Activated CD8-positive, alpha-beta T cell treated with anti-CD3 and anti-CD28 coated beads for 36 hours (primary cell): ENCODE data around the gene MKNK2. TPM values are rescaled to one million over a fixed set of nuclear protein-coding genes. Genes with fewer than 3 reads are reported as not detected.

Experiments used
- ATAC-seq: fragments of 200-7000 bp; cut with Tn5 transposase; one replicate; pipeline ENCODE4 v1.10.0; 2021; ENCODE audit warnings: mild to moderate bottlenecking, moderate library complexity
- CTCF ChIA-PET: fragments of 350-600 bp; sonication (Branson Sonifier 250); formaldehyde crosslinking; loops from one replicate; lab custom pipeline; 2021; ENCODE audit warnings: antibody characterized with exemption; lab: Charles Lee
- POLR2A ChIA-PET: fragments of 350-600 bp; sonication (Branson Sonifier 250); formaldehyde crosslinking; loops from one replicate; lab custom pipeline; 2021; ENCODE audit warnings: antibody characterized with exemption; lab: Charles Lee
- DNase-seq: peaks from one replicate; pipeline ENCODE4 v3.0.0-alpha.2; 2020
- H3K27ac Mint-ChIP-seq: one replicate; pipeline ENCODE4 v1.8.0; 2021; ENCODE audit warnings: mild to moderate bottlenecking, mixed read lengths
- H3K27me3 Mint-ChIP-seq: one replicate; pipeline ENCODE4 v1.8.0; 2021; ENCODE audit warnings: mixed read lengths
- H3K36me3 Mint-ChIP-seq: one replicate; pipeline ENCODE4 v1.8.0; 2021; ENCODE audit warnings: low read depth, mixed read lengths
- H3K4me1 Mint-ChIP-seq: one replicate; pipeline ENCODE4 v1.8.0; 2021; ENCODE audit warnings: low read depth, mixed read lengths
- H3K4me3 Mint-ChIP-seq: one replicate; pipeline ENCODE4 v1.8.0; 2021; ENCODE audit warnings: mild to moderate bottlenecking, moderate library complexity, mixed read lengths
- H3K9me3 Mint-ChIP-seq: one replicate; pipeline ENCODE4 v1.8.0; 2021; ENCODE audit warnings: mixed read lengths
- CTCF ChIP-seq: fragments of 200-600 bp; IDR thresholded peaks from one replicate; pipeline ENCODE4 v1.8.0; 2022; ENCODE audit warnings: antibody characterized with exemption, mild to moderate bottlenecking
- intact Hi-C: fragments of 100-400 bp; cut with micrococcal nuclease; formaldehyde crosslinking; loops from one replicate; pipeline ENCODE4 v1.10.0; 2022
- total RNA-seq, 2 experiments: library from RNA; stranded (reverse); gene quantifications; one replicate each; pipeline ENCODE4 v1.2.3, GENCODE V29; 2021

The MKNK2 gene
- total RNA-seq, 2 experiments from 2014 or later: 323 to 327 TPM

GRCh38 chr19:2040647-2041432 is 10.2 kb downstream of the MKNK2 start:
- Mint-ChIP-seq H3K4me3 (peak overlapping the region; percentile 71), H3K9me3 (no peaks in the 10 kb centered on the region), H3K36me3 (peaks cover 31% of the 10 kb centered on the region), H3K4me1 (peaks cover 29% of the 10 kb centered on the region), H3K27me3 (no peaks in the 10 kb centered on the region), H3K27ac (peak overlapping the region; percentile 87)
- DNase-seq (no peak), ATAC-seq (no peak)
- ChIA-PET CTCF (interaction anchor here (0.7 to 2.2 kb wide), 2 partner anchors 9 to 885 kb away, joined by 3 to 9 read pairs; no protein-coding TSS in a partner anchor), POLR2A (interaction anchor here (1.0 to 6.3 kb wide), 8 partner anchors 8 to 49 kb away, joined by 4 to 58 read pairs (median 6); partner anchors contain the start of gene MKNK2)
- TF ChIP-seq CTCF: no peak
- intact Hi-C loops: no loop called here

GRCh38 chr19:2039959-2040646 is 10.9 kb downstream of the MKNK2 start:
- no peak for TF ChIP-seq CTCF
- CTCF ChIA-PET: interaction anchor here (0.7 to 0.8 kb wide), 2 partner anchors 12 to 886 kb away, joined by 3 read pairs; no protein-coding TSS in a partner anchor
- intact Hi-C loops: no loop called here
- Mint-ChIP-seq H3K9me3 (peaks cover 2% of the 10 kb centered on the region), H3K4me3 (no peak overlapping the region), H3K36me3 (peaks cover 31% of the 10 kb centered on the region), H3K27me3 (no peaks in the 10 kb centered on the region), H3K27ac (peak overlapping the region; percentile 87), H3K4me1 (peaks cover 27% of the 10 kb centered on the region)
- POLR2A ChIA-PET: interaction anchor here (1.0 to 6.3 kb wide), 6 partner anchors 8 to 44 kb away, joined by 4 to 58 read pairs (median 16); partner anchors contain the start of gene MKNK2
- ATAC-seq (no peak), DNase-seq (no peak)

- Mint-ChIP-seq H3K4me3 (peak overlapping the region; percentile 8), H3K36me3 (peaks cover 27% of the 10 kb centered on the region), H3K27ac (peak overlapping the region; percentile 38), H3K4me1 (peaks cover 25% of the 10 kb centered on the region), H3K9me3 (peaks cover 5% of the 10 kb centered on the region), H3K27me3 (no peaks in the 10 kb centered on the region)
- ATAC-seq (no peak), DNase-seq (no peak)
- intact Hi-C loops: no loop called here
- POLR2A ChIA-PET: interaction anchor here (0.5 to 6.3 kb wide), 5 partner anchors 10 to 53 kb away, joined by 3 to 58 read pairs (median 6); partner anchors contain the start of gene MKNK2
- TF ChIP-seq CTCF: no peak
- CTCF ChIA-PET: interaction anchor here (0.8 kb wide), 1 partner anchor 13 kb away, joined by 3 read pairs; no protein-coding TSS in a partner anchor
These were observed 11.7 kb downstream of the MKNK2 start for GRCh38 chr19:2039089-2039958.

- POLR2A ChIA-PET: interaction anchor here (0.5 to 6.3 kb wide), 5 partner anchors 10 to 54 kb away, joined by 3 to 58 read pairs (median 6); partner anchors contain the start of gene MKNK2
- TF ChIP-seq CTCF: no peak
- DNase-seq (no peak), ATAC-seq (no peak)
- Mint-ChIP-seq H3K9me3 (peaks cover 5% of the 10 kb centered on the region), H3K4me3 (no peak overlapping the region), H3K27me3 (no peaks in the 10 kb centered on the region), H3K36me3 (peaks cover 26% of the 10 kb centered on the region), H3K4me1 (peaks cover 21% of the 10 kb centered on the region), H3K27ac (no peak overlapping the region)
- intact Hi-C loops: no loop called here
- CTCF ChIA-PET: no interaction called here
These were observed 12.6 kb downstream of the MKNK2 start for GRCh38 chr19:2038284-2039088.
